Activated CD4-positive, alpha-beta T cell treated with anti-CD3 and anti-CD28 coated beads for 4 hours (primary cell): ENCODE data around the gene RHOF.

Experiments used
- DNase-seq, 2 donors: peaks; one replicate each; pipeline ENCODE4 v3.0.0-alpha.2; 2020

The RHOF gene

GRCh38 chr12:121804417-121805111, 11.1 kb upstream of the RHOF start:
- peak; percentile 50 to 57 for DNase-seq

GRCh38 chr12:121803861-121804416, 10.5 kb upstream of the RHOF start, which contains the start of gene SETD1B:
TSS of gene SETD1B (plus strand) at chr12:121804009. CDS start at chr12:121804738, 729 bp downstream.
- peak; percentile 43 to 52 for DNase-seq

GRCh38 chr12:121802843-121803698, 9.6 kb upstream of the RHOF start:
- peak; percentile 82 to 83 for DNase-seq

GRCh38 chr12:121802485-121802842, 9.0 kb upstream of the RHOF start:
- DNase-seq, result no peak

GRCh38 chr12:121801595-121802484, 8.4 kb upstream of the RHOF start:
- peak; percentile 40 to 50 for DNase-seq

GRCh38 chr12:121800694-121801594, 7.5 kb upstream of the RHOF start:
- DNase-seq, result peak; percentile 63 to 71

GRCh38 chr12:121799842-121800693, 6.6 kb upstream of the RHOF start:
- DNase-seq, result peak; percentile 83 to 84

GRCh38 chr12:121799156-121799841, 5.8 kb upstream of the RHOF start:
- peak; percentile 46 to 50 for DNase-seq

GRCh38 chr12:121798787-121799155, 5.3 kb upstream of the RHOF start:
- DNase-seq, result no peak

GRCh38 chr12:121797937-121798786, 4.7 kb upstream of the RHOF start:
- DNase-seq, result no peak

- no peak for DNase-seq
Measured at GRCh38 chr12:121796855-121797751, 3.6 kb upstream of the RHOF start.

GRCh38 chr12:121795034-121795968, 1.8 kb upstream of the RHOF start:
- DNase-seq, result peak; percentile 79 to 88

- peak in 1 of 2 donors; percentile 47 for DNase-seq
Measured at GRCh38 chr12:121794534-121795033, 1.1 kb upstream of the RHOF start.

- DNase-seq, result peak; percentile 93 to 94
Measured at GRCh38 chr12:121793838-121794533, 498 bp upstream of the RHOF start.

- DNase-seq, result peak in 1 of 2 donors; percentile 56
Measured at GRCh38 chr12:121792607-121793439, 665 bp downstream of the RHOF start.
